ENCODE data around the gene TUBA3E. TPM values are rescaled to one million over a fixed set of nuclear protein-coding genes. Genes with fewer than 3 reads are reported as not detected.
"Not testable (repeated sequence)": the region's sequence is repeated elsewhere in the genome, so short reads cannot be mapped to it uniquely, and the experiment has no call there.

Gene TUBA3E
- total and polyA plus RNA-seq, 2 of the 13 experiments (the other 11 are each of a cell fraction or from before 2014, with no cell fraction given) = not detected

DNA sequence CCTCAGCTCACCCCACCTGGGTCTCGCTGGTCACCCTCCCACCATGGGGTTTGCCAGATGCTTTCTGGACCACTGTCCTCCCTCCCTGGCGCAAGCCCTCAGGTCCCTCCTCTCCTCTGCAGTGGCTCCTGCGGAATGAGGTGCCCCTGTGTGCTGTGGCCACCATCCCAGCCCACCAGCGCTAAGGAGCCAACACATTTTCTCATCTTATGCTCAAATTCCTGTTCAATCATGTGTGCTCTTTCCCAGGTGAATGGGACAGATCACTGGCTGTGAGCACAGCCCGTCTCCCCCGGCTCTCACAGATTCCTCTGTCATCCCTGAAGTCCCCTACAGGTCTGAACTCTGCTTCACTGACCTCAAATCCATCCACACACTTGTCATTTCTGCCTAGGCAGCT, 38.1 kb downstream of the TUBA3E start (continued):
- TF ChIP-seq, protein P1, sequence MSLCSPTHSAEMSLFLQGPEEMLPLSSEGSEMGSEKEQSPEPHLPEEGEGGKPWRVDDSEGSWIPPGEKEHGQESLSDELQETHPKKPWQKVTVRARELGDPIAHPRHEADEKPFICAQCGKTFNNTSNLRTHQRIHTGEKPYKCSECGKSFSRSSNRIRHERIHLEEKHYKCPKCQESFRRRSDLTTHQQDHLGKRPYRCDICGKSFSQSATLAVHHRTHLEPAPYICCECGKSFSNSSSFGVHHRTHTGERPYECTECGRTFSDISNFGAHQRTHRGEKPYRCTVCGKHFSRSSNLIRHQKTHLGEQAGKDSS (CRISPR knock-in tag; IDR thresholded peaks at IDR 0.05; ENCODE audit: borderline replicate concordance, low read depth) = no peak
- TF ChIP-seq, protein P2, sequence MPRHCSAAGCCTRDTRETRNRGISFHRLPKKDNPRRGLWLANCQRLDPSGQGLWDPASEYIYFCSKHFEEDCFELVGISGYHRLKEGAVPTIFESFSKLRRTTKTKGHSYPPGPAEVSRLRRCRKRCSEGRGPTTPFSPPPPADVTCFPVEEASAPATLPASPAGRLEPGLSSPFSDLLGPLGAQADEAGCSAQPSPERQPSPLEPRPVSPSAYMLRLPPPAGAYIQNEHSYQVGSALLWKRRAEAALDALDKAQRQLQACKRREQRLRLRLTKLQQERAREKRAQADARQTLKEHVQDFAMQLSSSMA (CRISPR knock-in tag; IDR thresholded peaks at IDR 0.05) = no peak
- TF ChIP-seq ETV6 (CRISPR knock-in tag; conservative IDR thresholded peaks at IDR 0.05) = no peak
- no peak for TF ChIP-seq IKZF4 (CRISPR knock-in tag; IDR thresholded peaks at IDR 0.05; ENCODE audit: borderline replicate concordance, low read depth, not compliant biosample characterization)
- TF ChIP-seq ZNF343 (CRISPR knock-in tag; IDR thresholded peaks at IDR 0.05) = no peak
- no peak for TF ChIP-seq IRX3 (CRISPR knock-in tag; IDR thresholded peaks at IDR 0.05; ENCODE audit: borderline replicate concordance, low read depth)
- TF ChIP-seq ZNF124 (CRISPR knock-in tag; IDR thresholded peaks at IDR 0.05) = no peak
- TF ChIP-seq, protein P3, sequence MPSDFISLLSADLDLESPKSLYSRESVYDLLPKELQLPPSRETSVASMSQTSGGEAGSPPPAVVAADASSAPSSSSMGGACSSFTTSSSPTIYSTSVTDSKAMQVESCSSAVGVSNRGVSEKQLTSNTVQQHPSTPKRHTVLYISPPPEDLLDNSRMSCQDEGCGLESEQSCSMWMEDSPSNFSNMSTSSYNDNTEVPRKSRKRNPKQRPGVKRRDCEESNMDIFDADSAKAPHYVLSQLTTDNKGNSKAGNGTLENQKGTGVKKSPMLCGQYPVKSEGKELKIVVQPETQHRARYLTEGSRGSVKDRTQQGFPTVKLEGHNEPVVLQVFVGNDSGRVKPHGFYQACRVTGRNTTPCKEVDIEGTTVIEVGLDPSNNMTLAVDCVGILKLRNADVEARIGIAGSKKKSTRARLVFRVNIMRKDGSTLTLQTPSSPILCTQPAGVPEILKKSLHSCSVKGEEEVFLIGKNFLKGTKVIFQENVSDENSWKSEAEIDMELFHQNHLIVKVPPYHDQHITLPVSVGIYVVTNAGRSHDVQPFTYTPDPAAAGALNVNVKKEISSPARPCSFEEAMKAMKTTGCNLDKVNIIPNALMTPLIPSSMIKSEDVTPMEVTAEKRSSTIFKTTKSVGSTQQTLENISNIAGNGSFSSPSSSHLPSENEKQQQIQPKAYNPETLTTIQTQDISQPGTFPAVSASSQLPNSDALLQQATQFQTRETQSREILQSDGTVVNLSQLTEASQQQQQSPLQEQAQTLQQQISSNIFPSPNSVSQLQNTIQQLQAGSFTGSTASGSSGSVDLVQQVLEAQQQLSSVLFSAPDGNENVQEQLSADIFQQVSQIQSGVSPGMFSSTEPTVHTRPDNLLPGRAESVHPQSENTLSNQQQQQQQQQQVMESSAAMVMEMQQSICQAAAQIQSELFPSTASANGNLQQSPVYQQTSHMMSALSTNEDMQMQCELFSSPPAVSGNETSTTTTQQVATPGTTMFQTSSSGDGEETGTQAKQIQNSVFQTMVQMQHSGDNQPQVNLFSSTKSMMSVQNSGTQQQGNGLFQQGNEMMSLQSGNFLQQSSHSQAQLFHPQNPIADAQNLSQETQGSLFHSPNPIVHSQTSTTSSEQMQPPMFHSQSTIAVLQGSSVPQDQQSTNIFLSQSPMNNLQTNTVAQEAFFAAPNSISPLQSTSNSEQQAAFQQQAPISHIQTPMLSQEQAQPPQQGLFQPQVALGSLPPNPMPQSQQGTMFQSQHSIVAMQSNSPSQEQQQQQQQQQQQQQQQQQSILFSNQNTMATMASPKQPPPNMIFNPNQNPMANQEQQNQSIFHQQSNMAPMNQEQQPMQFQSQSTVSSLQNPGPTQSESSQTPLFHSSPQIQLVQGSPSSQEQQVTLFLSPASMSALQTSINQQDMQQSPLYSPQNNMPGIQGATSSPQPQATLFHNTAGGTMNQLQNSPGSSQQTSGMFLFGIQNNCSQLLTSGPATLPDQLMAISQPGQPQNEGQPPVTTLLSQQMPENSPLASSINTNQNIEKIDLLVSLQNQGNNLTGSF (CRISPR knock-in tag; IDR thresholded peaks at IDR 0.05) = no peak
- no peak for TF ChIP-seq ZFP37 (CRISPR knock-in tag; IDR thresholded peaks at IDR 0.05; ENCODE audit: borderline replicate concordance)

DNA sequence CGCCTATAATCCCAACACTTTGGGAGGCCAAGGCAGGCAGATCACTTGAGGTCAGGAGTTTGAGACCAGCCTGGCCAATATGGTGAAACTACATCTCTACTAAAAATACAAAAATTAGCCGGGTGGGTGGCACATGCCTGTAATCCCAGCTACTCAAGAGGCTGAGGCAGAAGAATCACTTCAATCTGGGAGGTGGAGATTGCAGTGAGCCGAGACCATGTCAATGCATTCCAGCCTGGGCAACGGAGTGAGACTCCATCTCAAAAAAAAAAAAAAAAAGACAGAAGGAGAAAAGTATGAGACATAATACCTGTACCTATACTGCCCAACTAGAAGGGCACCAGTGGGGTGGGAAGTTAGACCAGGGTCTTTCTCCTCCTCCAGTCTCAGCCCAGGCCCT, 38.9 kb downstream of the TUBA3E start:
- WGBS (ENCODE audit: low lambda C conversion rate) = 94% methylated on average over 4 of the region's 4 CpGs
- in situ Hi-C loops (cut with HindIII; ENCODE audit: extremely low pct_ligation_motif_present, low pct_unique_long_range_greater_than_20kb) (loop anchor here (10.0 kb wide), 1 partner anchor 175 kb away; no protein-coding TSS in a partner anchor), intact Hi-C loops (cut with micrococcal nuclease; ENCODE audit: unreplicated experiment) (loop anchor here (5.0 kb wide), 1 partner anchor 222 kb away; no protein-coding TSS in a partner anchor)
- BruUV-seq (replicated peaks); H2AFZ ChIP-seq (ENCODE audit: low read length); H3K4me2 ChIP-seq (ENCODE audit: low read depth, low read length); FAIRE-seq; H4K20me1 ChIP-seq (ENCODE audit: insufficient read depth, low read length); H3K27ac ChIP-seq (ENCODE audit: extremely low read length, insufficient read depth, low read length); H3K4me3 ChIP-seq (replicated peaks in 1 of 3; ENCODE audit: insufficient read depth in 1 of 3, low read depth in 2 of 3, low read length in 3 of 3); H3K27me3 ChIP-seq (ENCODE audit: control insufficient read depth in 1 of 2, insufficient read depth in 2 of 2, low read length in 2 of 2); DNase-seq (ENCODE audit: low spot score); POLR2A ChIA-PET; ATAC-seq; H3K9ac ChIP-seq (ENCODE audit: insufficient read depth, low read depth, low read length); H3K4me1 ChIP-seq (ENCODE audit: insufficient read depth, low read length); H3K79me2 ChIP-seq (ENCODE audit: insufficient read depth, low read length); CTCF ChIA-PET (ENCODE audit: low intra/inter-chr PET ratio, low total read pairs); H3K9me3 ChIP-seq (ENCODE audit: low read length): not testable (repeated sequence)
- H3K36me3 ChIP-seq (replicated peaks in 1 of 2; ENCODE audit: control insufficient read depth in 1 of 2, insufficient read depth in 2 of 2, low read length in 2 of 2) = peaks cover 18 to 44% of the 10 kb centered on the region in 2 experiments; a peak in 4 of 5 replicates

All from HepG2 (cell line).